Fibroblast of skin of left quadriceps (primary cell): ENCODE measurements around the gene PTPRS.

ENCODE experiments used
- DNase-seq, 2 experiments: peaks; one replicate each; pipeline ENCODE4 v3.0.0-alpha.2; 2013; ENCODE audit warnings: low read depth in 2 of 2

The PTPRS gene

DNA sequence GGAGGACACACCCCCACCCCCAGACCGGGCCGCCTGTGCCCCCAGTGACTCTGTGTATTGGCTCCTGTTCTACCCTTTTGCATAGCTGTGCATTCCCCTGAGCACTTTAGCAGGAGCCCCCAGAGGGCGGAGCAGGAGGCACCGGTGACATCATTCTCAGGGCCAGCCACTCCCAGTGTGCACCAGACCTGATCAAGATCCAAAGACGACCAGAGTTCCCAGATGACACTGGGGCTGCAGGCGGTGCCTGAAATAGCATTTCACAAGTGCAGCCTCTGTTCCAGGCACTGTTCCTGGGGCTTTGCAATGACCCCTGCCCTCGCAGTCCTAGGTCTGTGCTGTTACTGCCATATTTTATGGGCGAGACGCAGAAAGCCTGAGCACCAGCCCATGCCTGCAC, 14.5 kb upstream of the PTPRS start:
- no peak for DNase-seq

DNA sequence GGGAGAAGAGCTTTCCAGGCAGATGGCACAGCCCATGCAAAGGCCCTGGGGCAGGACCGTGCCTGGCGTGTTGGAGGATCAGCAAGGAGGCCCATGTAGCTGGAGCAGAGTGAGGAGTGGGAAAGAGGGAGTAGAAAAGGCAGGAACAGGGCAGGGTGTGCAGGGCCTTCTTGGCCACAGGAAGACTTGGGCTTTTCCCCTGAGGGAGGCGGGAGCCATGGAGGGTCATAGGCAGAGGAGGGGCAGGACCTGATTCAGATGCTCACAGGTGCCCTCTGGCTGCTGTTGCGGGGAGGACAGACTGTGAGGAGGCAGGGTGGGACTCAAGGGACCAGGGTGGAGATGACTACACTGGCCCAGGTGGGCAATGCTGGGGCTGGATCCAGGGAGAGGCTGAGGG, 13.8 kb upstream of the PTPRS start:
- DNase-seq = no peak

DNA sequence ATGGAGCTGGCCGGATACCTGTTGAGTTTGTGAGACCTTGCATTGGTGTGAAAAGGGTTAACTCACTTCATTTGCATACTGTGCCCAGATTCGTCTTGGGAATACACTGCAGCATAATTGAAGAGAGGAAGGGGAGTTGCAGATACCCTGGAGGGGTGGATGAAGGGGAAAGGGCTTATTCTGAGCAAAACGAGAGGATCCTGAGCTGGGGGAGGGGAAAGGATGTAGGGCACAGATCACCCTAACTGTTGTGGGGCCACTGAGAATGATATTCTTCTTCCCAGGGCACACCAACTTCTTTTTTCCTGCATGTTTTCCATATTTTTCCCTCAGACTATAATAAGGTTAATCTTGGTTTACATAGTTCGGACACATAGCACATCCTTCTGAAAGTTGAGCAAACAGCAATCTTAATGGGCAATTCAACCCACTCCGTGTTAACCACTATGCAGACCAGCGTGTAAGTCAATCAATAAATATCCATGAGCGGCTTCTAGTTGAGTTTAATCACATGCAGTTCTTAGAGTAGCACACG, 11.7 kb upstream of the PTPRS start:
- no peak for DNase-seq

DNA sequence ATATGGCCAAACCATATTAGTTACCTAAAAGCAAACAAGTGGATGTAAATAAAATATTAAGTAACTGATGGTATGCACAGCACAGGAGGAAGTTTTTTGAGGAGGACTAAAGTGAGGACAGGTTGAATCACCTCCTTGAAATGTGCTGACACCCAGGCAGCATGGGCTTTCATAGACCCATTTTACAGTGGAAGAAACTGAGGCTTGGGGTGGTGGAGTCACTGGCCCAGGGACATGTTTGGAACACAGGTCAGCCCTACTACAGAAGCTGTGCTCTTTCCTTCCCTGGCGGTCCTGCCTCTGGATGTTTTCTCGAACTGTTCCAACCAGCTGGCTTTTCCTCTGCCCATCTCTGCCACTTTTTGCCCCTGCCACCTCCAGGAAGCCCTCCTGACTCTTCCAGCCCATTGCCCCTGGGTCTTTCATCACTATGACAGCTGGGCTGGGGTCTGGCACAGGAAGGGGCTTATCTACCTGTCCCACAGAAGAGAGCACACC, 11.2 kb upstream of the PTPRS start:
- DNase-seq = no peak

DNA sequence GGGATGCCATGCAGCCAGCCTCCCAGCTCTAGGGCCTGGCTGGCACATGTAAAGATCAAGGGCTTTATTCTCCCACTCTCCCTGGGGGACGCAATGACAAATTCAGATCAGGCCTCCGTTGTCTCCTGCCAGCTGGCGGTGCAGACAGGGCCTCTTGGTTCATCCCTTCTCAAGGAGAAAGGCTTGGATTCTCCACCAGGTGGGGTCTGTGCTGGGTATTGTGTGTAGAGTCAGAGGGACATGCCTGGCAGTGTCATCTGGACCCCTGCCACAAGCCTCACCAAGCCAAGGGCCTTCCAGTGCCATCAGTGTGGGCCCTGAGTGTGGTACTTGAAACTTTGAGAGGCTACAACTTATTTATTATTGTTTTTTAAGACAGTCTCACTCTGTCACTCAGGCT, 8.4 kb upstream of the PTPRS start:
- no peak for DNase-seq

DNA sequence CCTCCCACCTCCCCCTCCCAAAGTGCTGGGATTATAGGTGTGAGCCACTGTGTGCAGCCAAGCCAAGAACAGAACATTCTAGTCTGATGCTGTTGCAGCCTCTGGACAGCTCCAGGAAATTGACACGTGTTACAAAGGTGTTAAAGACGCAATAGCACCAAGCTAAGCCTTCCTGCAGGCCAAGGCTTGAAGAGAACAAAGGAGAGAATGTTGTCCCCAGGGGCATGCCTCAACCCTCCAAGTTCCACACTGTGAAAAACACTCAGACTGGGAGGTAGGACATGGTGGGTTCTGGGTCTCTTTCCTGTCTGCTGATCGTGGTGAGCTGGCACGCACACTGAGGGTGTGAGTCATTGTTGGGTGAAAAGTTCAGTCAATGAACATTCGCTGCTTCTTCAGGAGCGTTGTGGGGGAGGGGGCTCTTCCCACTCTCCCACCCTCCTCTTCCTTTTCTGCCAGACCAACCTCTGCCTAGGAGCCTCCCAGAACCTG, 5.3 kb upstream of the PTPRS start:
- DNase-seq = peak in 1 of 2 experiments; percentile 31

DNA sequence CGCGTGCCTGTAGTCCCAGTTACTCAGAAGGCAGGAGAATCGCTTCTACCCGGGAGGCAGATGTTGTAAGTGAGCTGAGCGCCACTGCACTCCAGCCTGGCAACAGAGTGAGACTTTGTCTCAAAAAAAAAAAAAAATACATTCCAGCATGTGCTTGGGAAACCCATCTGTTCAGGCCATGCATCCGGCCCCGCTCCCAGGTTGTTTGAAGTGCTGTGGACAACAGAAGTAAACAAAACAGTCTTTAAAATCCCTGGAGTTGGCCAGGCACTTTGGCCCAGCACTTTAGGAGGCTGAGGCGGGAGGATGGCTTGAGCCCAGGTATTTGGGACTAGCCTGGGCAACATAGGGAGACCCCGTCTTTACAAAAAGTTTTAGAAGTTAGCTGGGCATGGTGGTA, 3.2 kb upstream of the PTPRS start:
- DNase-seq = no peak

DNA sequence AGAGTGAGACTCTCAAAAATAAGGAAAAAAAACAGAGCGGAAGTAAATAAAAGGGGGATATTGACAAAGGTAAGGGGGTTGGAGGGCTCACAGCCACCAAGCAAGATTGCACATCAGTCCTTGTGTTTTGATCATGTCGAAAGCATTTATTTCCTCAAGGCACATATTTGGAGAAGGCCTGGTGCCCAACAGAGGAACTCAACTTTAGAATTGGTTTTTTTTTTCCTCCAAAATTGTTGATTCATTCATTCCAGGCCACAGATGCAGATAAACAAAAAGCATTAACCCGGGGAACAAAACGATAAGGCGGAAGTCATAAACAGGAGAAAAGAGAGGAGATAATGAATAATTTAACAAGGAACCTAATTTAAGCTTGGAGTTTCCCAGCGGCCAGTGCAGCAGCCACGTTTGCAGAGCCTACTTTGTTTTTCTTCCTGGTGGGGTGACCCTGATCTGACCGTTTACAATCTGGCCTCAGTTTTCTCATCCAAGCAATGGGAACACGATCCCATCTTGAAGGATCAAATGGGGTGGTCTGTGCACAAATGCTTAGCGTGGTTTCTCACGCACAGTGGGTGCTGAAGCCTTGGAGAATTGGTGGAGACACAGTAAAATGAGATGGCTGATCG, 2.1 kb upstream of the PTPRS start:
- DNase-seq = no peak

DNA sequence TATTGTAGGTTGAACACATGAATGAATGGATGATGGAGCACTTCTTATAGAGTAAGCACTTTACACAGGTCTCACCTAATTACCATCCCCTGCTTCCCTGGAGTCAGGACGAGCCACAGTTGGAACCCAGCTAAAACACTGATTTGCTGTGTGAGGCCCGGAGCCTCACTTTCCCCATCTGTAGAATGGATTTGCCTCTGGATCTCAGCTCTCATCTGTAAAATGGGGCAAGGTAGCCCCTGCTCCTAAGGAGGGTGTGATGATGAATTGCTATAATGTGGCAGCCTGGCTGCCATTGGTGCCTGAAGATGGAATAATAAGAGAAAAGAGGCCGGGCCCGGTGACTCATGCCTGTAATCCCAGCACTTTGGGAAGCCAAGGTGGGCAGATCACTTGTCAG, 1.4 kb upstream of the PTPRS start:
- no peak for DNase-seq

DNA sequence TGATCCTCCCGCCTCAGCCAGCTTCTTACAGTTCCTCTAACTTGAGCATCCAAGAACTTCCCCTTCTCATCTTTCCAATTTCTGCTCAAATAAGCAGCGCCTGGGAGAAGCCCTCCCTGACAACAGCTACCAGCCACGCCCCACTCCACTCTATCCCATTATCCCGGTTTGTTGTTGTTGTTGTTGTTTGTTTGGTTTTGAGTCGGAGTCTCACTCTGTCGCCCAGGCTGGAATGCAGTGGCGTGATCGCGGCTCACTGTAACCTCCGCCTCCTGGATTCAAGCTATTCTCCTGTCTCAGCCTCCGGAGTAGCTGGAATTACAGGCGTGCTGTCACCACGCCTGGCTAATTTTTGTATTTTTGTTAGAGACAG, 822 bp upstream of the PTPRS start:
- no peak for DNase-seq

DNA sequence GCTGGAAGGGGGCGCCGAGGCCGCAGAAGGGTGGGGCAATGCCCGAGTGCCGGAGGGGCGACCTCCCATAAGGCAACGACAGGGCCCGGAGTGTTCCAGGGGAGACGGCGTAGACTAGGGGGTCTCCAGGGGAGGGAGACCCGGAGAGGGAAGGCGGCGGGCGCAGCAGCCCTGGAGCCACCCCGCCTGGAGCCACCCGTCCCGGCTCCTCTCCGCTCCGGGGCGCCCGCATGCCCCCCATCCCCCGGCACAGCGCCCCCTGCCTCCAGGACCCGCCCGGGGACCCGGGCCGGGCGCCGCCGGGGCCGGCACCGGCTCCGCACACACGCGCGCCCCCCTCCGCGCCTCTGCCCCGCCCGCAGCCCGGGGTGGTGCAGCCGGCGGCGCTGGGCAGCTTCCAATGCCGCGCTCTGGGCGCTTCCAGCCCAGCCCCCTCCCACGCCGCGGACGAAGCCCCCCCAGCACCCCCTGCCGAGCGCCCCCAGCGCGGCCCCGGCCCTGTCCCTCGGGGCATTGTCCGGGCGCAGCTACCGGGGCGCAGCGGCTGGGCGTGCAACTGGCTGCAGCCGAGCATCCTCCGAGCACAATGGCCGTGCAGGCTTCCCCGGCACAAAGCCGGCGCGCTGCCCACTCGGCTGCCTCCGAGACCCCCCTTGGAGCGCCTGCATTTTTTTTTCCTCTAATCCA, 519 bp downstream of the PTPRS start:
- DNase-seq = no peak

DNA sequence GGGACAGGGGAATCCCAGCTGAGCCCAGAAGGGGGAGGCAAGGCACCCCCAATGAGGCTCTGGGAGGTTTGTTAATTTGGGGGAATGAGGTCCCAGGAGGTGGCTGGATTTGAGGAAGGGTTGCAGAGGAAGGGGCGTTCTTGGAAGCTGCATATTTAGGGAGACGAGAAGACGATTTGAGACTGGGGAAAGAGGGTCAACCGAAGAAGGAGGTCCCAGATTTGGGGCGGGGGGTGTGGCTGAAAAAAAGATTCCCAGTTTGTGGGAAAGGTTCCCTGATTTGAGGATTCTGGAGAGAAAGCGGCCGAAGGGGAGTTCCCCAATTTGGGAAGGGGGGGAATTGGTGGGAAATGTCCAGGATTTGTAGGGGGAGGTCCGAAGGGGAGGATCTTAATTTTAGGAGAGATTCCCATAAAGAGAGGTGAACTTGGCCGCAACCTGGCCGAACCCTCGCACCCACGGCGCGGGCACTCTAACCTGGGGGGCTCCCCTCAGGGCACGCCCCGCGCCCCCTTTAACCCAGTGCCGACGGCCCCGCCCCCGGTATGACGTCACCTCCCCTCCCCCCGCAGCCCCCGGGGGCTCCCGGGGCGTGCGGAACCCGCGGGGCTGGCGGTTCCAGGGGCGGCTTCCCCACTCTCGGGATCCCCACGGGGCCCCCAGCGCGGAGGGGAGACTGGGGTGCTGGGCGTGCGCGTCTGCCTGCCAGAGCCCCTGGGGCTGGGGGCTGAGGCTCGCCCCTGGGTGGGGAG, 1.2 kb downstream of the PTPRS start:
- no peak for DNase-seq

DNA sequence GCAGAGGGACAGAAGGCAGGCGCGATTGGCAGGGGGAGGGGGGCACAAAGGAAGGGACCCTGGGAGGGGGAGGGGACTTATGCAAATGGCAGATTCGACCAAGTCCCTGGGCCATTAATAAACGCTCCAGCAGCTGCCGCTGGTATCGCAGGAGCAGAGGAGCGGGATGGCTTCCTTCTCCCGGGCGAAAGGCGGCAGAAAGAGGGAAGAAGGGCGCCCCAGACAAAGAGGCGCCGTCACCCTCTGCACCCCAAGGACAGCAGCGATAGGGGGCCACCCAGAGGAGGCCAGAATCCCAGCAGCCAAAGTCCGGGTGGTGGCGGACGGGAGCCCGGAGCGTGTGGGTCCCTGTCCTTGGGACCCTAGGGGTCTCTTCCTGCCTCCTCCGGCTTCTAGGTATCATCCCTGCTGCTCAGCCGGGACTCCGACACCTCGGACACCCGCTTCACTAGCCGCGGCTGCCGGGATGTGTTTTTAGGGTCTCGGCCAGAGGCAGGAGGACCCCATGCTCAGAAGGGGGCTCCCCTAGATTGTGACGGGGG, 1.9 kb downstream of the PTPRS start:
- no peak for DNase-seq

DNA sequence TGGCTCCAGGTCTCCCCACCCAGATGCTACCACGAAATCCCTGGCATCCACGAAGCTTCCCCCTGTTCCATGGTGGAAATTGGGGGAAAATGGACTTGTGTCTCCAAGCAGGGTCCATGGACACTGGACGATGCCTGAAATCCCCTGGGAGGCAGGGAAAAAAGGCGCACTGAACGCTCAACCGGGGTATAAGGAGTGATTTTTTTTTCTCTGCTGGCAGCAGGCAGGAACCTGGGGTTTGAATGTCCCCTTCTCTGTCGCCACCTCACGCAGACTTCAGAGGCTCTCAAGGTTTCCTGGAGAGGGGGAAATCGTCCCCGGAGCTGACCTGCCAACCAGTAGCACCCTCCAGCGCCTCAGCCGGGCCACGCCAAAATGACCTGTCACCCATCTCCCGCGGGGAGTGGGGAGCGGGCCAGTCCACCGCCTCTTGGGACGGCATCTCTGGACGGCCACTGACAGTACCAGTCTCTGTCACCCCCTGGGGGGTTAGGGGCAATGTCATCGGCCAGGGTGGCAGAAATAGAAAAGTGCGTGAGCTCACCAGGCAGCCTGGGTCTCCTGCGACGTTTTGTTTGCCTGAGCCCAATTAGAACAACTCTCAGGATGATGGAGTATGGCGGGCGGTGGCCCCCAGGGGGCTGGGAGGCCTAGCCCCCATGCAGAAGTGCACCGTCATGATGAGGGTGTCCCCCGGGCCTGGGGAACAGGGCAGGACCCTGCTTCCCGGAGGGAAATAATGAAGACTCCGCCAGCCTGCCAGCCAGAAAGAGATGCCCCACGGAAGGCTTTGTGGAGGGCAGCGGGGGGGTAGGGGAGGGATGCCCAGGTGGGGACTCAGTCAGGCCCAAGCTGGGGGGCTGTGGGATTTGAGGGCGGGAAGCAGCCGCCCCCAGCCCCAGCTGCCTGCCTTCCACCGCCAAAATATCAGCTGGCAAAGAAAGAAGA, 2.6 kb downstream of the PTPRS start:
- no peak for DNase-seq

DNA sequence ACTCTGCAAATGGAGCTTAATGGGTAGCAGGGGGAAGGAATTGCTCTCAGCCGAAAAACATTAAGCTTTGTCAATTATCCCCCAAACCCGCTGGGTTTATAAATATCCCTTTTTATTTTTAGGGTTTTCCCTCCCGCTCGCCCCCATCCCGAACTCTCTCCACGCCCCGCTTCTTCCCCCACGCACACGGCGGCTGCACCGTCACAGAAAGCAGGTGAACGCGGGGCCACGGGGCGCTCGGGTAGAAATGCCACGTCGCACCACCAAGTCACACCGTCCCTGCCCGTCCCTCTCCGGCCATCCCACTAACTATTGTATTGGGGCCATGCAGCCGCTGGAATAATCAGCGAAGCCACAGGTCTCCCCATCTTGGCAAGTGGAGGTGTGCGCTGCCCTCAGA, 3.5 kb downstream of the PTPRS start:
- no peak for DNase-seq

DNA sequence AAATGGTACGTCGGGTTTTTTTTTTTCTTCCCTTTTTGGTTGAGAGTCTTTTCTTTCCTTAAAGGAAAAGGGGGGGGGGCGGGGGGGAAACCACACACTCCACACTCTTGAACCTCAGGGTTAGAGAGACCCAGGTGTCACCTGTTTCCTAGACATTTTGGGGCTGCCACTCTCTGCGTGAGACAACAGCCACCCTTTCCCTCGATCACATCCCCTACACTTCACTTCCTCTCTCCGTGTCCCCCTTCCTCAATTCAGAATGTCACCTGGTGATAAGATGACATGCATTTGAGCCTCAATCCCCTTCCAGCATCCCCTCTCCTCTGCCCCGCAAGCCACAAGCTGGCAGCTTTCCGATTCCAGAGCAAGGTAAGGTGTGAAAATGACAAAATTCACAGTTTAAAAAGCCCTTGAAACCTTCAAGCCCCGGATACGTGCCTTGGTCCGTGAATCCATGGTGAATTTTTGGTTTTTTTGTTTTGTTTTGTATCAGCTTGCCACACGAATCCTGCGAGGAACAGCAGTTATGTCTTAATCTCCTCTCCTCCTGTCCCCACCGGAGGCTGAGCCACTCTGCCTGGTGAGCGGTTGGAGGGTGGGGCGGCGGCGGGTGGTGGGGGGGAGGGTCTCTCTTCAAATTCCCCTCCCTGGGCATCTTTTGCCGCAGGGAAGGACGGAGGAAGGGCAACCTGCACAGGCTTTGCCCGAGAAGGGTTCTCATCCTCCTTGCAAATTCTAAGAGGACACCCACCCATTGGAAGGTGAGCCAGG, 4.2 kb downstream of the PTPRS start:
- no peak for DNase-seq

DNA sequence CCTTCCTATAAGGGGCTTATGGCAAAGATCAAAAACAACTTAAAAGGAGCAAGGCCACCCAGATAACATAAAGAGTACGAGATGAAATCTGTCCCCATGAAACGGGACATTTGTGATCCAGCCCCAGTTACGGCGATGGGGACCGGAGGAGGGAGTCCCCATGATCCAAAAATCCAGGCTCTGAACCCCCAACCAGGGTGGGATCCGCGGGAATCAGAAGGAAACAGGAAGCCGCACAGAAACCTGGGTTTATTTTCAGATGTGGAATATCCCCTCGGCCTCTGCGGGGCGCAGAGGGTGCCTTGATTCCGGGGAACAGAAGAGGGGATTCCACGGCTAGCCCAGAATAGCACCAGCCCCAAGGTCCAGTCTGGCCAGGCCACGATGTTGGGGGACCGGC, 5.0 kb downstream of the PTPRS start:
- DNase-seq = no peak

DNA sequence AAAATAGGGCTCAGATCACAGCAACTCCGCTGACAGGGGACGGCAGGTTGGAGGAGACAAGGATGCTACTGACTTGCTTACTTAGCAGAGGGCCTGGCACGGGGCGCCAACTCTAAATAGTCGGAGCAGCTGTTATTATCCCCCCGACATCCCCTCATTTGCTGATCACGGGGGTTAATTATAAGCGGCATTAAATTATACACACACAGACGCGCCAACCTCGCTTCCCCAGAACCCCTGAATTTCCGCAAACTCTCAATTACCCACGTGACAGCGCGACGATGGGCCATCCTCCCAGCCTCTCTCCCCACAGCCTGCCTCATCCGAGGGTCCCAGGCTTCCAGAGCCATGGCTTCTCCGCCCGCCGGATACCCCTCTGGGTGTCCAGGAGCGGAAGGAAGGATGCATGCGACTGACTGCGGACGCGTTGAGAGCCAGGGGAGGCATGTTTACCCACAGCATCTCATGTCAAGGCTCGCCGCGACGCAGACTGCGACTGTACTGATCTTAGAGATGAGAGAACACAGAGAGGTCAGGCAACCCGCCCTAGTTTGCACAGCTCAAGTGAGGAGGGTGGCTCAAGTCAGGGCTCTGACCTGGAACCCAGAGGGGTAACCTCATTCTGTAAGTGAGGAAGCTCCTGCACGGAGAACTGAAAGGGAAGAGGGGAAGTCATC, 5.7 kb downstream of the PTPRS start:
- DNase-seq = no peak

DNA sequence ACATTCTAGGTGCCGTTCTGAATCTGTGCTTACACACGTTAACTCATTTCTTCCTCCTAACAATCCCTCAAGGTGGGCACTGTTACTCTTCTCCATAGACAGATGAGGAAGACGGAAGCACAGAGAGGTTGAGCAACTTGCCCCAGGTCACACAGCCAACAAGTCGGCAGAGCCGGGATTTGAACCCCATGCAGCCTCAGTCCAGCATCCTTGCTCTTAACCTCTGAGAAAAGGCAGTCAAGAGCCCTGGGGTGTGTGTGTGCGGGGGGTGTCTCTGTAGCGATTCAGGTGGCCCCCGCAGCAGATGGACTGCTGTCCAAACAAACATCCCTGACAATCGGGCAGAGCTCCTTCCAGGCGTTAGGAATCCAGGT, 6.3 kb downstream of the PTPRS start:
- no peak for DNase-seq
